Measurements from ENCODE around the gene RPS15. TPM values are rescaled to one million over a fixed set of nuclear protein-coding genes. Genes with fewer than 3 reads are reported as not detected.

RPS15 gene
- 1,000 to 10,000 TPM in 2 of 6 experiments, 100 to 1,000 TPM in 4; 334 to 1,615 (median 355) TPM for total RNA-seq
- long read RNA-seq, transcript RPS15-201 (4 exons, 534 nt) = minor isoform, 6 of 523 reads
- long read RNA-seq, transcript RPS15-209 (4 exons, 510 nt) = major isoform, 465 of 523 reads
- long read RNA-seq, transcript RPS15-210 (3 exons, 873 nt) = minor isoform, 47 of 523 reads
- long read RNA-seq, partial matches to known transcripts = 0 of 523 reads
- long read RNA-seq, other reads (novel, unspliced or antisense) = 5 of 523 reads

DNA sequence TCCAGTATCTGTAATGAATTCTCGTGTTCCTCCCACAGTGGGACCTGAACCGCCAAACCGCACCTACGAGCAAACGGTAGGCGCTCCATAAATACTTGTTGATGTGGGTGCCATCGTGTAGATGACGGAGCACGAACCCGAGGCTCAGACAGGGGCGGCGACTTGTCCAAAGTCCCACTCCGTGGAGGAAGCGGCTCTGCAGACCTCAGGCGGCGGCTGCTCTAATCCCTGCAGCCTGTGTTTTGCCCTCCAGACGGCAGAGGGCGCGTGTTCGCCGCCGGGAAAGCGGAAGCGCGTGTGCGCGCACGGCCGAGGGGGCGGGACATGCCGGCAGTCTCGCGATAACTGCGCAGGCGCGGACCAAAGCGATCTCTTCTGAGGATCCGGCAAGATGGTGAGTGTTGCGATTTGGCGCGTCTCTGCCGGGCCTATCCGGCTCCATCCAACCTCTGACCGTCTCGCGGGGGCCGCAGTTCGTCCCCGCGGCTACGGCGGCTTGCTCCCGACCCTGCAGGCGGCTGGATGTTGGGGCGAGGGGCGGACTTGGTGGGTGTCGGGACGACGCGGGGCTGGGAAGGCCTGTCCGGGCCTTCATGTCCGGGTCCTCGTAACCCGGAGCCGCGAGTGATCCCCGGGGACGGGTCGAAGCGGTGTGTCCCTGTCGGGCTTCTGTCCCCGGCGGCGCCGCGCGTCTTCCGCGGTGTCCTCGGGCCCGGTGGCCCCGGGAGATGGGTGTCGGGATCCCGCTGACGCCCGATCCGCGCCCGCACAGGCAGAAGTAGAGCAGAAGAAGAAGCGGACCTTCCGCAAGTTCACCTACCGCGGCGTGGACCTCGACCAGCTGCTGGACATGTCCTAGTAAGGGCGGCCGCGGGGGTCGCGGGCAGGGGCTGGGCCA, at the start of gene RPS15:
TSS of gene RPS15 (plus strand) at position 362 of the 898 bp plus-strand sequence. CDS start at position 392, 30 bp downstream.
- peak within 1 kb of the TSS; percentile 84 to 99 (median 97) for H3K4me3 ChIP-seq
- DNase-seq (peak; percentile 96 to 97 (median 97)), ATAC-seq (peak; percentile 92 to 98 (median 94))
- H3K9me3 ChIP-seq = no peaks in the 10 kb centered on the region
- peaks cover 0 to 10% (median 3%) of the 10 kb centered on the region in 4 donors for H3K4me1 ChIP-seq
- peaks cover 0 to 38% (median 16%) of the 10 kb centered on the region in 4 donors for H3K36me3 ChIP-seq
- H3K27me3 ChIP-seq = no peaks in the 10 kb centered on the region
- intact Hi-C loops (cut with DNase I) = no loop called here
- 0% methylated on average over 11 of the region's 100 CpGs for WGBS (ENCODE audit: insufficient coverage, low coverage, low lambda C conversion rate, missing lambda C conversion rate)
- H3K27ac ChIP-seq = peak within 1 kb of the TSS; percentile 64 to 76 (median 75)
- TF ChIP-seq, protein P1, sequence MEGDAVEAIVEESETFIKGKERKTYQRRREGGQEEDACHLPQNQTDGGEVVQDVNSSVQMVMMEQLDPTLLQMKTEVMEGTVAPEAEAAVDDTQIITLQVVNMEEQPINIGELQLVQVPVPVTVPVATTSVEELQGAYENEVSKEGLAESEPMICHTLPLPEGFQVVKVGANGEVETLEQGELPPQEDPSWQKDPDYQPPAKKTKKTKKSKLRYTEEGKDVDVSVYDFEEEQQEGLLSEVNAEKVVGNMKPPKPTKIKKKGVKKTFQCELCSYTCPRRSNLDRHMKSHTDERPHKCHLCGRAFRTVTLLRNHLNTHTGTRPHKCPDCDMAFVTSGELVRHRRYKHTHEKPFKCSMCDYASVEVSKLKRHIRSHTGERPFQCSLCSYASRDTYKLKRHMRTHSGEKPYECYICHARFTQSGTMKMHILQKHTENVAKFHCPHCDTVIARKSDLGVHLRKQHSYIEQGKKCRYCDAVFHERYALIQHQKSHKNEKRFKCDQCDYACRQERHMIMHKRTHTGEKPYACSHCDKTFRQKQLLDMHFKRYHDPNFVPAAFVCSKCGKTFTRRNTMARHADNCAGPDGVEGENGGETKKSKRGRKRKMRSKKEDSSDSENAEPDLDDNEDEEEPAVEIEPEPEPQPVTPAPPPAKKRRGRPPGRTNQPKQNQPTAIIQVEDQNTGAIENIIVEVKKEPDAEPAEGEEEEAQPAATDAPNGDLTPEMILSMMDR (IDR thresholded peaks at IDR 0.05) = peak; percentile 88 to 99 (median 96)
- peak; percentile 86 for TF ChIP-seq POLR2A (IDR thresholded peaks at IDR 0.05)

DNA sequence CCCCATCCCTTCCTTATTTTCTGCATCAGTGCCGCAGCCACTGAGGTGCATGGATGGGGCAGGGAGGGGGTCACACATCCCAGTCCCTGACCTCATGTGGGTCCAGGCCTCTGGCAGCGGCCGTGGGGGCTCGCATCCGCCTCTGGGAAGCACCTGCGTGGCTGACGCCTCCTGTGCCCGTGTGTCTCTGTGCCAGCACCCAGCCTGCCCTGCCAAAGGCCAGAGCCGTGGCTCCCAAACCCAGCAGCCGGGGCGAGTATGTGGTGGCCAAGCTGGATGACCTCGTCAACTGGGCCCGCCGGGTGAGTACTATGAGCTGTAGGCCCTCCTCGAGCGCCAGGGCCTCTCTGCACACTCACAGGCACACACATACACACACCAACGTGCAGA, 49.6 kb upstream of the RPS15 start:
- H3K27ac ChIP-seq = no peak overlapping the region
- no peaks in the 10 kb centered on the region for H3K27me3 ChIP-seq
- no peak for TF ChIP-seq POLR2A (IDR thresholded peaks at IDR 0.05)
- TF ChIP-seq, protein P1 (IDR thresholded peaks at IDR 0.05) = no peak
- H3K9me3 ChIP-seq = no peaks in the 10 kb centered on the region
- intact Hi-C loops (cut with DNase I) = no loop called here
- no CpG with 5 or more reads among the region's 17 CpGs for WGBS (ENCODE audit: insufficient coverage, low coverage, low lambda C conversion rate, missing lambda C conversion rate)
- peaks cover 0 to 31% (median 5%) of the 10 kb centered on the region in 4 donors for H3K36me3 ChIP-seq
- peaks cover 0 to 7% (median 3%) of the 10 kb centered on the region in 4 donors for H3K4me1 ChIP-seq
- no peak overlapping the region for H3K4me3 ChIP-seq
- DNase-seq = no peak
- ATAC-seq = no peak

DNA sequence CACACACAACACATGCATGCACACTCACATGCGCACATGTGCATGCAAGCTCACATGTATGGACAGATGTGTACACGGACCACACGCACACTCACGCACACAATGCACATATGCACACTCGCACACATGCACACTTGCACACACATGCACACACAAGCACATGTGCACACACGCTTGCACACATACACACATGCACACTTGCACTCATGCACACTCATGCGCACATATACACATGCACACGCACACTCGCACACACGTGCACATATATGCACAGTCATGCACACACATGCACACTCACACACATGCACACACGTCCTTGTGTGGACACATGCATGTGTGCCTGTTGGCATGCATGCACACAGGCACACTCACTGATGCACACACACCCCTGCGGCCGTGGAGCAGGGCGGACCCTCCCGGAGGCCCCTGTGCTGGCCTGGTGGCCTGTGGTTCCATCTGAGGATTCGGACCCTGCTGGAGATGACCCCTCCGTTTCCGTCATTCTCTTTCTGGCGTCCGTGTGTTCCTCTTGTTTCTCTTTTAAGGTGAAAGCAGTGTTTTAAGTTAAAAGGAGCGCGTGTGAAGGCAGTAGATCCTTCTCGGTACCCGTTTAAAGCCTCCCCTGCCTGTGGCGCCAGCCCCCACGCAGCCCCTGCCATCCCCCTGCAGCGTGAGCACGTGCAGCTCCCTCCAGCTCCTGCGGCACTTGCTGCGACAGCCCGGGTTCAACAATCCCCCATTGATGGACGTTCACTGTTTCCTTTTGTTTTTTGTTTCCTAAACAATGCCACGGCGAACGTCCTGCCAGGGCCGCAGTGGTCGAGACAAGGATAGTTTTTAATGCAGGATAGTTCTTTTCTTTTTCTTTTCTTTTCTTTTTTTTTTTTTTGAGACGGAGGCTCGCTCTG, 48.9 kb upstream of the RPS15 start:
- no peak for ATAC-seq
- H3K4me1 ChIP-seq = peaks cover 0 to 9% (median 3%) of the 10 kb centered on the region in 4 donors
- H3K4me3 ChIP-seq = no peak overlapping the region
- DNase-seq = no peak
- H3K9me3 ChIP-seq = no peaks in the 10 kb centered on the region
- 91% methylated on average over 17 of the region's 39 CpGs for WGBS (ENCODE audit: insufficient coverage, low coverage, low lambda C conversion rate, missing lambda C conversion rate)
- H3K27me3 ChIP-seq = no peaks in the 10 kb centered on the region
- intact Hi-C loops (cut with DNase I) = no loop called here
- no peak overlapping the region for H3K27ac ChIP-seq
- TF ChIP-seq POLR2A (IDR thresholded peaks at IDR 0.05) = no peak
- TF ChIP-seq, protein P1 (IDR thresholded peaks at IDR 0.05) = no peak
- H3K36me3 ChIP-seq = peaks cover 0 to 31% (median 5%) of the 10 kb centered on the region in 4 donors

DNA sequence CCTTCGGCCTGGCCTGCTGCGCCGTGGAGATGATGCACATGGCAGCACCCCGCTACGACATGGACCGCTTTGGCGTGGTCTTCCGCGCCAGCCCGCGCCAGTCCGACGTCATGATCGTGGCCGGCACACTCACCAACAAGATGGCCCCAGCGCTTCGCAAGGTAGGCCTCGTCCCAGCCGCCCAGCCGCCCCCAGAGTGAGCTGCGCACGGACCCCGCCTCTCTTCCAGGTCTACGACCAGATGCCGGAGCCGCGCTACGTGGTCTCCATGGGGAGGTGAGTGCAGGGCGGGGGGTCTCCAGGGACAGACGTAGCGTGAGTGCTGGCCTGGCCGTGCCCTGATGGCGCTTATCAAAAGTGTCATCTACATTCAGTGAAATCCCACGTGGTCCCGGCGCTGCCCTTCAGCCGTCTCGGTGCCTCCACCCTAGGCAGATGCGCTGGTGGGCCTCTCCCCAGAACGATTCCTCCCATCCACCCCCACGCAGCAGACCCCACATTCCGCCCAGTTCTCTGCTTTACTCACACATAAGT, 47.2 kb upstream of the RPS15 start:
- H3K27me3 ChIP-seq = no peaks in the 10 kb centered on the region
- 96% methylated on average over 5 of the region's 42 CpGs for WGBS (ENCODE audit: insufficient coverage, low coverage, low lambda C conversion rate, missing lambda C conversion rate)
- no peak for TF ChIP-seq POLR2A (IDR thresholded peaks at IDR 0.05)
- TF ChIP-seq, protein P1 (IDR thresholded peaks at IDR 0.05) = no peak
- intact Hi-C loops (cut with DNase I) = loop anchor here in 1 of 2 donors (10.0 kb wide), 1 partner anchor 106 kb away; the partner anchor contains the start of gene EFNA2
- H3K36me3 ChIP-seq = peaks cover 0 to 31% (median 5%) of the 10 kb centered on the region in 4 donors
- no peak overlapping the region for H3K4me3 ChIP-seq
- no peaks in the 10 kb centered on the region for H3K9me3 ChIP-seq
- peaks cover 0 to 20% (median 6%) of the 10 kb centered on the region in 4 donors for H3K4me1 ChIP-seq
- no peak for ATAC-seq
- H3K27ac ChIP-seq = no peak overlapping the region
- no peak for DNase-seq

All from right lobe of liver (tissue), 6 donors.